GM12878 (cell line): Measurements from ENCODE around the gene EPS8.

Source experiments
- BACH1 ChIP-seq: fragments of 450-650 bp; IDR thresholded peaks from 2 replicates; pipeline ENCODE4 v1.6.1; 2017; ENCODE audit warnings: mild to moderate bottlenecking, borderline replicate concordance
- CBX3 ChIP-seq: fragments of 200-600 bp; sonication (generic); IDR thresholded peaks from 2 replicates; pipeline ENCODE4 v1.6.1; 2016; ENCODE audit warnings: low read depth, borderline replicate concordance
- CEBPB ChIP-seq, 2 experiments: fragments of 150-350 bp in 1 of 2; IDR thresholded peaks; 2 replicates each; pipeline ENCODE4 v1.6.1; 2012 to 2014; ENCODE audit warnings: low read depth in 2 of 2, low read length in 2 of 2, borderline replicate concordance in 1 of 2, inconsistent platforms in 1 of 2
- EP300 ChIP-seq, 2 experiments: fragments of 150-350 bp in 1 of 2; IDR thresholded peaks; 2 replicates each; pipeline ENCODE4 v1.6.1; 2011 to 2012; ENCODE audit warnings: low read depth in 2 of 2, low read length in 2 of 2, borderline replicate concordance in 1 of 2, improper control_type of control experiment in 1 of 2, inconsistent platforms in 1 of 2; ENCODE audit not compliant: control insufficient read depth in 1 of 2
- ETV6 ChIP-seq, 2 experiments: fragments of 450-650 bp in 1 of 2; IDR thresholded peaks in 1 of 2; conservative IDR thresholded peaks in 1 of 2; 2 replicates each; pipeline ENCODE4 v1.6.1; 2014; ENCODE audit warnings: antibody characterized with exemption in 1 of 2, borderline replicate concordance in 1 of 2, low read depth in 1 of 2, mild to moderate bottlenecking in 1 of 2, moderate library complexity in 1 of 2
- MAX ChIP-seq: IDR thresholded peaks from 2 replicates; pipeline ENCODE4 v1.6.1; 2012; ENCODE audit warnings: low read depth, low read length, improper control_type of control experiment
- RAD21 ChIP-seq: IDR thresholded peaks from 2 replicates; pipeline ENCODE4 v1.6.1; 2011; ENCODE audit warnings: mild to moderate bottlenecking, low read depth, low read length, moderate library complexity; ENCODE audit not compliant: insufficient read depth
- SREBF2 ChIP-seq: IDR thresholded peaks from 2 replicates; pipeline ENCODE4 v1.6.1; 2012; ENCODE audit warnings: mild to moderate bottlenecking, low read length
- TBL1XR1 ChIP-seq: IDR thresholded peaks from 2 replicates; pipeline ENCODE4 v1.6.1; 2012; ENCODE audit warnings: low read depth, low read length, improper control_type of control experiment
- TF ChIP-seq, protein P1 (sequence below): fragments of 450-650 bp; IDR thresholded peaks from 2 replicates; pipeline ENCODE4 v1.6.1; 2017; ENCODE audit warnings: mild to moderate bottlenecking, low read depth, inconsistent platforms; ENCODE audit not compliant: poor library complexity, severe bottlenecking
- TF ChIP-seq, protein P2 (sequence below), 3 experiments: IDR thresholded peaks in 2 of 3; conservative IDR thresholded peaks in 1 of 3; 2 replicates each; pipeline ENCODE4 v1.5.1; 2011; ENCODE audit warnings: low read depth in 3 of 3, low read length in 3 of 3, mild to moderate bottlenecking in 3 of 3, control low read depth in 2 of 3, moderate library complexity in 2 of 3, inconsistent platforms in 1 of 3, mixed read lengths in 1 of 3; ENCODE audit not compliant: control insufficient read depth in 2 of 3, insufficient read depth in 1 of 3; ENCODE audit errors: extremely low read depth in 1 of 3
- TF ChIP-seq, protein P3 (sequence below): IDR thresholded peaks from 2 replicates; pipeline ENCODE4 v1.6.1; 2012; ENCODE audit warnings: mild to moderate bottlenecking, low read depth, low read length

- TF ChIP-seq, protein P1, sequence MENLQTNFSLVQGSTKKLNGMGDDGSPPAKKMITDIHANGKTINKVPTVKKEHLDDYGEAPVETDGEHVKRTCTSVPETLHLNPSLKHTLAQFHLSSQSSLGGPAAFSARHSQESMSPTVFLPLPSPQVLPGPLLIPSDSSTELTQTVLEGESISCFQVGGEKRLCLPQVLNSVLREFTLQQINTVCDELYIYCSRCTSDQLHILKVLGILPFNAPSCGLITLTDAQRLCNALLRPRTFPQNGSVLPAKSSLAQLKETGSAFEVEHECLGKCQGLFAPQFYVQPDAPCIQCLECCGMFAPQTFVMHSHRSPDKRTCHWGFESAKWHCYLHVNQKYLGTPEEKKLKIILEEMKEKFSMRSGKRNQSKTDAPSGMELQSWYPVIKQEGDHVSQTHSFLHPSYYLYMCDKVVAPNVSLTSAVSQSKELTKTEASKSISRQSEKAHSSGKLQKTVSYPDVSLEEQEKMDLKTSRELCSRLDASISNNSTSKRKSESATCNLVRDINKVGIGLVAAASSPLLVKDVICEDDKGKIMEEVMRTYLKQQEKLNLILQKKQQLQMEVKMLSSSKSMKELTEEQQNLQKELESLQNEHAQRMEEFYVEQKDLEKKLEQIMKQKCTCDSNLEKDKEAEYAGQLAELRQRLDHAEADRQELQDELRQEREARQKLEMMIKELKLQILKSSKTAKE, result no peak
- TF ChIP-seq SREBF2 (no peak), BACH1 (no peak), RAD21 (no peak), CBX3 (no peak), EP300 (IDR thresholded peaks at IDR 0.05; ENCODE audit: borderline replicate concordance in 1 of 2, control insufficient read depth in 1 of 2, low read depth in 2 of 2, low read length in 2 of 2) (no peak), ETV6 (conservative IDR thresholded peaks at IDR 0.05 in 1 of 2, IDR thresholded peaks at IDR 0.05 in 1 of 2; ENCODE audit: borderline replicate concordance in 1 of 2, low read depth in 1 of 2) (no peak), CEBPB (IDR thresholded peaks at IDR 0.05; ENCODE audit: borderline replicate concordance in 1 of 2, low read depth in 2 of 2, low read length in 2 of 2) (no peak), TBL1XR1 (no peak), MAX (no peak)
- TF ChIP-seq, protein P2, sequence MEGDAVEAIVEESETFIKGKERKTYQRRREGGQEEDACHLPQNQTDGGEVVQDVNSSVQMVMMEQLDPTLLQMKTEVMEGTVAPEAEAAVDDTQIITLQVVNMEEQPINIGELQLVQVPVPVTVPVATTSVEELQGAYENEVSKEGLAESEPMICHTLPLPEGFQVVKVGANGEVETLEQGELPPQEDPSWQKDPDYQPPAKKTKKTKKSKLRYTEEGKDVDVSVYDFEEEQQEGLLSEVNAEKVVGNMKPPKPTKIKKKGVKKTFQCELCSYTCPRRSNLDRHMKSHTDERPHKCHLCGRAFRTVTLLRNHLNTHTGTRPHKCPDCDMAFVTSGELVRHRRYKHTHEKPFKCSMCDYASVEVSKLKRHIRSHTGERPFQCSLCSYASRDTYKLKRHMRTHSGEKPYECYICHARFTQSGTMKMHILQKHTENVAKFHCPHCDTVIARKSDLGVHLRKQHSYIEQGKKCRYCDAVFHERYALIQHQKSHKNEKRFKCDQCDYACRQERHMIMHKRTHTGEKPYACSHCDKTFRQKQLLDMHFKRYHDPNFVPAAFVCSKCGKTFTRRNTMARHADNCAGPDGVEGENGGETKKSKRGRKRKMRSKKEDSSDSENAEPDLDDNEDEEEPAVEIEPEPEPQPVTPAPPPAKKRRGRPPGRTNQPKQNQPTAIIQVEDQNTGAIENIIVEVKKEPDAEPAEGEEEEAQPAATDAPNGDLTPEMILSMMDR (IDR thresholded peaks at IDR 0.05 in 2 of 3, conservative IDR thresholded peaks at IDR 0.05 in 1 of 3; ENCODE audit: control insufficient read depth in 2 of 3, extremely low read depth in 1 of 3, insufficient read depth in 1 of 3, low read depth in 3 of 3, low read length in 3 of 3), result no peak
- TF ChIP-seq, protein P3, sequence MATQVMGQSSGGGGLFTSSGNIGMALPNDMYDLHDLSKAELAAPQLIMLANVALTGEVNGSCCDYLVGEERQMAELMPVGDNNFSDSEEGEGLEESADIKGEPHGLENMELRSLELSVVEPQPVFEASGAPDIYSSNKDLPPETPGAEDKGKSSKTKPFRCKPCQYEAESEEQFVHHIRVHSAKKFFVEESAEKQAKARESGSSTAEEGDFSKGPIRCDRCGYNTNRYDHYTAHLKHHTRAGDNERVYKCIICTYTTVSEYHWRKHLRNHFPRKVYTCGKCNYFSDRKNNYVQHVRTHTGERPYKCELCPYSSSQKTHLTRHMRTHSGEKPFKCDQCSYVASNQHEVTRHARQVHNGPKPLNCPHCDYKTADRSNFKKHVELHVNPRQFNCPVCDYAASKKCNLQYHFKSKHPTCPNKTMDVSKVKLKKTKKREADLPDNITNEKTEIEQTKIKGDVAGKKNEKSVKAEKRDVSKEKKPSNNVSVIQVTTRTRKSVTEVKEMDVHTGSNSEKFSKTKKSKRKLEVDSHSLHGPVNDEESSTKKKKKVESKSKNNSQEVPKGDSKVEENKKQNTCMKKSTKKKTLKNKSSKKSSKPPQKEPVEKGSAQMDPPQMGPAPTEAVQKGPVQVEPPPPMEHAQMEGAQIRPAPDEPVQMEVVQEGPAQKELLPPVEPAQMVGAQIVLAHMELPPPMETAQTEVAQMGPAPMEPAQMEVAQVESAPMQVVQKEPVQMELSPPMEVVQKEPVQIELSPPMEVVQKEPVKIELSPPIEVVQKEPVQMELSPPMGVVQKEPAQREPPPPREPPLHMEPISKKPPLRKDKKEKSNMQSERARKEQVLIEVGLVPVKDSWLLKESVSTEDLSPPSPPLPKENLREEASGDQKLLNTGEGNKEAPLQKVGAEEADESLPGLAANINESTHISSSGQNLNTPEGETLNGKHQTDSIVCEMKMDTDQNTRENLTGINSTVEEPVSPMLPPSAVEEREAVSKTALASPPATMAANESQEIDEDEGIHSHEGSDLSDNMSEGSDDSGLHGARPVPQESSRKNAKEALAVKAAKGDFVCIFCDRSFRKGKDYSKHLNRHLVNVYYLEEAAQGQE, result no peak
Measured at GRCh38 chr12:15752785-15753184, 36.4 kb downstream of the EPS8 start.
